GM18907 (cell line): ENCODE data around the gene APOD.
"Not testable (repeated sequence)": the region's sequence is repeated elsewhere in the genome, so short reads cannot be mapped to it uniquely, and the experiment has no call there.

ENCODE experiments used
- ATAC-seq: cut with Tn5 transposase; IDR thresholded peaks from one replicate; pipeline ENCODE4 v1.9.1; 2021; ENCODE audit warnings: mild to moderate bottlenecking, moderate library complexity; ENCODE audit not compliant: unreplicated experiment

Gene APOD

GRCh38 chr3:195619591-195620369 lies 36.0 kb upstream of the APOD start:
- ATAC-seq = not testable (repeated sequence)

DNA sequence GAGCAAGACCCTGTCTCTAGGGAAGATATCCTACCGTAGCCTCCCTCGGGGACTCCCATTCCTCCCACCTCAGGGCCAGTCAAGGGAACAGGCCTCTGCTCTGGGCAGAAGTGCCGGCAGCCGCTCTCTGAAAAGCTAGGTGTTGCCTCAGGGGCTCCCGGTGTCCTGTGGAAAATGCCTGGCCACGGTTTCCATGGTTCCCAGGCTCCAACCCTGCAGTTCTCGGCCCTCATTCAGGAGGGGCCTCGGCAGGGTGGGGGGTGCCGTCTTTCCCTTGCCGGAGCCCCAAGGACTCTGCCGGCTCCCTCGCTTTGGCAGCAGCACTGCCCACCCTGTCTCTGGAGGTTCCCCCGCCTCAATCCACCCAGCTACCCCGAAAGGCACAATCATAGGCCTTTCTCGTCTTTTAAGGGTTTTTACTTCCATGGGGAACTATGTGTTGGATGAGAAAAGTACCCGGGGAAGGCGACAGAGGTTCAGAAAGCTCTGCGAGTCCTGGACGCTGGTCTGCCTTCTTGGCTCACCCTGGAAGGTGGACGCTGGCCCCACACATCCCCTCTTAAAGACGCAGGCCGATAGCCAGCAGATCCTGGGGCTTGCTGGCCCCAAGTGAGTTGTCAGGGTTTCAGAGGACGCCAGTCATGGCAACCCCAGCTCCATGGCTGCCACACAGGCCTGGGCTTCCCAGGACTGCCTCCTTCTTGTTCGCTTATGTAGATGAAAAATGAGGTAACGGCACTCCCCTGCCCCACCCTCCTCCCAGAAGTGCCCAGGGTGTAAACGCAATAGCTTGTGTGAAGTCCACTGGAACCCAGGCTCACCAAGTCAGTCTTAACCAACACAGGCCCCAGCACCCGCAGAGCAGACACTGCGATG lies 34.3 kb upstream of the APOD start:
- ATAC-seq = not testable (repeated sequence)

GRCh38 chr3:195617134-195617533 lies 33.4 kb upstream of the APOD start:
- not testable (repeated sequence) for ATAC-seq

- no peak for ATAC-seq
Observed at GRCh38 chr3:195616681-195617080, 32.9 kb upstream of the APOD start.

GRCh38 chr3:195615952-195616537 lies 32.3 kb upstream of the APOD start:
- not testable (repeated sequence) for ATAC-seq

DNA sequence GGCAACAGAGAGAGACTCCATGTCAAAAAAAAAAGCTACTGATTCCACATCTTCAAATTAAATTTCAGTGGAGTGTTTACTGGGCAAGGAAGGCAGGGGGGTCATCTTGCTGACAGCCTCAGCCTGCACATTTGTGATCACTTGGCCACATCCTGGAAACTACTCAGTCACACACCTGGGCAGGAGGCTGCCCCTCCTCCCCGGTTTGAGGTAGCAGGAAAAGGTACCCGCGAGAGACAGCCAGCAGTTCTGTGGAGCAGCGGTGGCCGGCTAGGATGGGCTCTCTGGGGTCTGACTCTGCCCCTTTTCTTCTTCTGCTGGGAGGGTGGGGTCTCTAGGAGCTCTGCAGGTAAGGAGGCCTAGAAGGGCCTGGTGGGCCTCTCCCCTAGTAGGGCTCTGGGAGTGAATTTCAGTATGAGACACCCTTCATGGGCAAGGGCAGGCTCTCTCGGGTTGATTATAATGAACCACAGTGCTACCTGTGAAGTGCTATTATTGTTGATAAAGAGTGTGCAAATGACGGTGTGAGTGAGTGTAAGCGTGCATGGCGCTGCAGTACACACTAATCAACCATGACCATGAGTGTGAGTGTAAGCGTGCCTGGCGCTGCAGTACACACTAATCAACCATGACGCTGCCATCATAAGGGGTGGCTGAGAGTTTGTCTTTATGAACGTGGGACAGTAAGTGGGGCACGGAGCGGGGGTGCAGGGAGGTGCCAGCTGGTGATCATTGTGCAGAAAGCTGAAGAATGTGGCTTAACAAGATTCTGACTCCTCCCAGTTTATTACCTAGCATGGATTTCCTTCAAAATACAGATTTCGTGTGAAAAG lies 31.1 kb upstream of the APOD start:
- ATAC-seq = not testable (repeated sequence)

DNA sequence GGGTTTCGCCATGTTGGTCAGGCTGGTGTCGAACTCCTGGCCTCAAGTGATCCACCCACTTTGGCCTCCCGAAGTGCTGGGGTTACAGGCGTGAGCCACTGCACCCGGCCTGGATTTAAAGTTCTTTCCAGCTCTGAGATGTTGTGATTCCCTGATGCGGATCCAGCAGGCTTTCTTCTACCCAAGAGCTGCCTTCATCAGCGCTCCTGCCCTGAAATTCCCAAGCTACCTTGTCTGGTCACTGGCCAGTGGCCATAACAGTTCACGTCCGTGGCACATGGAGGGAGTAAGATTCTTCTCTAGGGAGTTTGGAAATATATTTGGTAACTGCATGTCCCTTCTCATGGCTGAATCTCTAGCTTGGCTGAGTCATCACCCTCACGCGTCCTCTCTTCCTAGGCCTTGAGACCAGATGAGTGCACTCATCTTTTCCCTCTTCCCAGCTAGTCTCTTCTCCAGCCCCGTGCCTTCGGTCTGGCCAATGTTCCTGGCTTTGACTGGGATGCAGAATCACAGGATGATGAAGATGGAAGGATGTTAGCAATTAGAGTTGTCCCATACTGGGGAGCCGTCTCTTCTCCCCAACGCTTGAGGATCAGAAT lies 29.8 kb upstream of the APOD start:
- no peak for ATAC-seq

GRCh38 chr3:195612075-195612800 lies 28.5 kb upstream of the APOD start:
- ATAC-seq = no peak

GRCh38 chr3:195609229-195609628 lies 25.5 kb upstream of the APOD start:
- ATAC-seq = no peak

GRCh38 chr3:195601785-195602184 lies 18.0 kb upstream of the APOD start:
- ATAC-seq = not testable (repeated sequence)

GRCh38 chr3:195601382-195601781 lies 17.6 kb upstream of the APOD start:
- ATAC-seq = no peak

DNA sequence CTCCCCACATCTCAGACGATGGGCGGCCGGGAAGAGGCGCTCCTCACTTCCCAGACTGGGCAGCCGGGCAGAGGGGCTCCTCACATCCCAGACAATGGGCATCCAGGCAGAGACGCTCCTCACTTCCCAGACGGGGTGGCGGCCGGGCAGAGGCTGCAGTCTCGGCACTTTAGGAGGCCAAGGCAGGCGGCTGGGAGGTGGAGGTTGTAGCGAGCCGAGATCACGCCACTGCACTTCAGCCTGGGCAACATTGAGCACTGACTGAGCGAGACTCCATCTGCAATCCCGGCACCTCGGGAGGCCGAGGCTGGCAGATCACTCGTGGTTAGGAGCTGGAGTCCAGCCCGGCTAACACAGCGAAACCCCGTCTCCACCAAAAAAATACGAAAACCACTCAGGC lies 16.2 kb upstream of the APOD start:
- not testable (repeated sequence) for ATAC-seq

GRCh38 chr3:195599516-195599915 lies 15.8 kb upstream of the APOD start:
- ATAC-seq = not testable (repeated sequence)

DNA sequence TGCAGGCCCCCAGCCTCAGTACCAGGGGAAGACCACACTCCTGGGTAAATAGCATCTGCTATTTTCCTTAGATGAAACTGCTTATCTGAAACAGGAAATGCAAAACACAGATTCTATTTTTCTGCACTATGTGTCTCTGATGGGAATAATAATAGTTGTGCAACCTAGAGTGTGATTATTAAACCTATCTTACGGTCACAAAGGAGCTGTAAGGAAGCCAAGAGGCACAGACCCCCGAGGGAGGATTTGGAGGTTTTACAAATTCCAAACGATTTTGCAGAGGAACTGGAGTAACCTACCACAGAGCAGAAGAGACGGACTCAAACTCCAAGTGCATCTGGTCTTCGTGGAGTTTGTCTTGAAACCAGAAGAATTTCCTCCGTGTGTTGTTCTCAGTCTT lies 14.1 kb upstream of the APOD start:
- no peak for ATAC-seq

- no peak for ATAC-seq
Observed at GRCh38 chr3:195597229-195597628, 13.5 kb upstream of the APOD start.

DNA sequence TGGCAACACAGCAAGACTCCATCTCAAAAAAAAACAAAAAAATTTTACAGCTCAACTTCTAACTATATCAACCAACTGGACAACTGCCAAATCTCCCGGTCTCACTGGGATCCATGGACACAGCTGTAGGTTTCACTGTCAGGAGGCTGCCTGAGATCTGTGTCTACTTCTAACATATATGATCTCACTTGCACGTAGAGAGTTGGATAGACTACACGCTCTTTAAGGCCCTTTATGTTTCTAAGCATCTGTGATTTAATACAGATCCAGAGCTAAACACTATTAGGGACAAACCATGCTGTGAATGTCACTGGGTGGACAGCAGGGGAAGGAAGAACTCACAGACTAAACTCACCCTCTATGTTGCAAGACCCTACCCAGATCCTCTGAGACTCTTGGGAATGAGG lies 13.0 kb upstream of the APOD start:
- ATAC-seq = no peak

DNA sequence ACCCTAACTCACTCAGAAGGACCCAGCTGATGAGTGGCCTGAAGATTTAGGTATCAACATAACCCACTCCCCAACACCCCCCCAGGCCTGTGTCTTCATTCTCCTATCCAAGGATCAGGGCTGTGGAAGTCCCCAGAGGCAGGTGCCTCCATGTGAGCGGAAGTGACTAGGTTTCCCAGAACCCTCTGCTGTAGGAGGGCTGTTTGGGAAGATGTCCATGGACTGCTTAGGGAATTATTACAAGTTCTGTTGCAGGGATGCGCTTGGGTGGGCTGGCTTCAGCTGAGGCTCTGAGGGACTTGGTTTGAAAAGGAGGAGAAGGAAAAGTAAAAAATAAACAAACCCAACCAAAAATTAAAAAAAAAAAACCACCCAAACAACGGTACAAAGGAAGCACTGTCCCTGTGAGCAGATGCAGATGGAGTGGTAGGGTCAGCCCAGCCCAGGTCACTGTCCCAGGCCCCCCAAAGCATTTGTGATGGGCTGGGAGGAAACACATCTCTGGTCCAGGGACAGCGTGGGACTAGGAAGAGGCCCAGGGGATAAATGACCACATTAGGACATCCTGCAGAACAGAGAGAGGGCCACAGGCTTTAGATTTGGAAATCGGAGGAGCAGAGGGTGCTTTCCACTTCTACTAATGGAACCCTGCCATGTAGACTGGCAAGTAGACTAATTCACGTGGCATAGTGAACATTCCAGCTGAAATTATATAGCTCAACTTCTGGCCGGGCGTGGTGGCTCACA lies 12.2 kb upstream of the APOD start:
- no peak for ATAC-seq

- ATAC-seq = no peak
Observed at GRCh38 chr3:195591852-195592251, 8.1 kb upstream of the APOD start.

GRCh38 chr3:195591220-195591619 lies 7.5 kb upstream of the APOD start:
- ATAC-seq = no peak
